ENCODE results near the gene UBP1.

UBP1 gene

GRCh38 chr3:33389908-33390307 lies 50.3 kb downstream of the UBP1 start:
- H3K4me3 ChIP-seq (ENCODE audit: low read depth, low read length), result no peak overlapping the region
- no peak for TF ChIP-seq CTCF (IDR thresholded peaks at IDR 0.05; ENCODE audit: low read depth, low read length)

GRCh38 chr3:33388374-33389100 lies 51.7 kb downstream of the UBP1 start:
- H3K4me3 ChIP-seq (ENCODE audit: low read depth, low read length), result no peak overlapping the region
- TF ChIP-seq CTCF (IDR thresholded peaks at IDR 0.05; ENCODE audit: low read depth, low read length), result no peak

- no peak for TF ChIP-seq CTCF (IDR thresholded peaks at IDR 0.05; ENCODE audit: low read depth, low read length)
- H3K4me3 ChIP-seq (ENCODE audit: low read depth, low read length), result no peak overlapping the region
Measured at GRCh38 chr3:33386631-33387030, 53.6 kb downstream of the UBP1 start.

- no peak overlapping the region for H3K4me3 ChIP-seq (ENCODE audit: low read depth, low read length)
- TF ChIP-seq CTCF (IDR thresholded peaks at IDR 0.05; ENCODE audit: low read depth, low read length), result no peak
Measured at GRCh38 chr3:33385423-33385822, 54.8 kb downstream of the UBP1 start.

GRCh38 chr3:33383951-33384350 lies 56.3 kb downstream of the UBP1 start:
- no peak overlapping the region for H3K4me3 ChIP-seq (ENCODE audit: low read depth, low read length)
- TF ChIP-seq CTCF (IDR thresholded peaks at IDR 0.05; ENCODE audit: low read depth, low read length), result no peak

GRCh38 chr3:33380653-33381052 lies 59.6 kb downstream of the UBP1 start:
- TF ChIP-seq CTCF (IDR thresholded peaks at IDR 0.05; ENCODE audit: low read depth, low read length), result no peak
- no peak overlapping the region for H3K4me3 ChIP-seq (ENCODE audit: low read depth, low read length)

GRCh38 chr3:33377931-33378330 lies 62.3 kb downstream of the UBP1 start:
- H3K4me3 ChIP-seq (ENCODE audit: low read depth, low read length), result no peak overlapping the region
- TF ChIP-seq CTCF (IDR thresholded peaks at IDR 0.05; ENCODE audit: low read depth, low read length), result no peak
